Activated CD4-positive, alpha-beta memory T cell treated with anti-CD3 and anti-CD28 coated beads for 36 hours (primary cell): ENCODE results near the gene PTCD2. TPM values are rescaled to one million over a fixed set of nuclear protein-coding genes. Genes with fewer than 3 reads are reported as not detected.
A peak's percentile ranks its signal among the peaks of the same experiment; 100 is the strongest.
"Not testable (repeated sequence)": the region's sequence is repeated elsewhere in the genome, so short reads cannot be mapped to it uniquely, and the experiment has no call there.

Source experiments
- CTCF ChIA-PET: fragments of 350-600 bp; sonication (Branson Sonifier 250); formaldehyde crosslinking; loops from one replicate; lab custom pipeline; 2021; ENCODE audit warnings: antibody characterized with exemption, inconsistent platforms; lab: Charles Lee
- POLR2A ChIA-PET: fragments of 350-600 bp; sonication (Branson Sonifier 250); formaldehyde crosslinking; loops from one replicate; lab custom pipeline; 2021; ENCODE audit warnings: antibody characterized with exemption; lab: Charles Lee
- DNase-seq: peaks from one replicate; pipeline ENCODE4 v3.0.0-alpha.2; 2020
- H3K27ac Mint-ChIP-seq: one replicate; pipeline ENCODE4 v1.8.0; 2021; ENCODE audit warnings: mixed read lengths
- H3K27me3 Mint-ChIP-seq: one replicate; pipeline ENCODE4 v1.8.0; 2021; ENCODE audit warnings: mixed read lengths
- H3K36me3 Mint-ChIP-seq: one replicate; pipeline ENCODE4 v1.8.0; 2021; ENCODE audit warnings: mixed read lengths
- H3K4me1 Mint-ChIP-seq: one replicate; pipeline ENCODE4 v1.8.0; 2021; ENCODE audit warnings: low read depth, mixed read lengths
- H3K4me3 Mint-ChIP-seq: one replicate; pipeline ENCODE4 v1.8.0; 2021; ENCODE audit warnings: mild to moderate bottlenecking, mixed read lengths
- H3K9me3 Mint-ChIP-seq: one replicate; pipeline ENCODE4 v1.8.0; 2021; ENCODE audit warnings: mixed read lengths
- intact Hi-C: fragments of 100-400 bp; cut with micrococcal nuclease; formaldehyde crosslinking; loops from one replicate; pipeline ENCODE4 v1.15.1; 2023
- total RNA-seq, 2 experiments: library from RNA; stranded (reverse); gene quantifications; one replicate each; pipeline ENCODE4 v1.2.3, GENCODE V29; 2021

The PTCD2 gene
- total RNA-seq, 2 experiments from 2014 or later = 10.8 to 12.1 TPM

DNA sequence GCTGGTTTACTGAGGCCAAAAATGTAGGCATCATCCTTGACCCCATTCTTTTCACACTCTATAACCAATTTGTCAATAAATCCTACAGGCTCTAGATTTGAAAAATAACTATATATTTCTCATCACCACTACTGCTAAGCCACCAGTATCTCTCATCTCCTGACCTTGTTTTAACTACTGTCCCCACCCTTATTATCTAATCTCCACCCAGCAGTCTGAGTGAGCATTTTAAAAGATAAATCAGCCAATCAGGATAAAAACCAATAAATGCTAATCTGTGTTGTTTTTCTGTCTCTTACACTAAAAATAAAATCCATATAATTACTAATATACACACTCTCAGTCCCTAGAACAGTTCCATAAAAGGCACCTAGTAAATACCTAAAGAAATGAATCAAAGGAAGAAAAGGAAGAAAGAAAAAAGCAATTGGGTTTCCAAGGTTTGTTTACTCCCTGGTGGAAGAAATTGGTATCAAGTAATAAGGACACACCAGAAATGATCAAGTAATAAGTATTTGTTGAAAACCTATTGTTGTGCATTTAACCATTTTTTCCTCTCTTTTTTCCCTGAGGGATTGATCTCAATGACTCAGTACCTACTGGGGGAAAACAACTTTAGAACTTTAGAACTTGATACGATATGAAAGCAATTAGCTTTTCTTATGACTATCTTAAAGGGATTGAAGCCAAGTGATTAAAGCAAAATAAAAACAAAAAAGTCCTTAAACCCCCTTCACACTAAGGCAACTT lies 19.4 kb upstream of the PTCD2 start:
- intact Hi-C loops = loop anchor here (10.0 kb wide), 1 partner anchor 696 kb away; no protein-coding TSS in a partner anchor
- H3K36me3 Mint-ChIP-seq = peaks cover 24% of the 10 kb centered on the region
- CTCF ChIA-PET = interaction anchor here (0.6 kb wide), 1 partner anchor 157 kb away, joined by 3 read pairs; no protein-coding TSS in a partner anchor

DNA sequence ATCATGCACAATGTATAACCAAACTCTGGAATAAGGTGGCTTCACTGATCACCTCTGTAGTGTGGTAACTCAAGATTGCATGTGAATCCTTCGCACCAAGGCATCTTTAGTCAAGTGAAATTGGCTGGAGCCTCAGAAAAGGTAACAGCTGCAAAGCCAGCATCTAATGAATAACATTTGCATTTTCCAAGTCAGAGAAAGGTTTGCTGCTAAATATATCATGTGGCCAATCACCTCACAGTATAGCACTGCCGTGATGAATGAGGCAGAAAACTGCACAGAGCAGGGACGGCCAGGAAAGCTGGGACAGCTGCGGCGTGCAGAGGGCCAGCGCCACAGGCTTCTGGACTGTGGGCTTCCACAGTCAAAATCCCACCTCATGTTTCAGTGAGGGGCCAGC lies 18.6 kb upstream of the PTCD2 start:
- ChIA-PET POLR2A (no interaction called here), CTCF (interaction anchor here (0.6 kb wide), 1 partner anchor 157 kb away, joined by 3 read pairs; no protein-coding TSS in a partner anchor)
- no peaks in the 10 kb centered on the region for H3K27me3 Mint-ChIP-seq
- peaks cover 18% of the 10 kb centered on the region for H3K36me3 Mint-ChIP-seq
- H3K4me1 Mint-ChIP-seq = peaks cover 30% of the 10 kb centered on the region
- DNase-seq = no peak
- no peaks in the 10 kb centered on the region for H3K9me3 Mint-ChIP-seq
- no peak overlapping the region for H3K27ac Mint-ChIP-seq
- intact Hi-C loops = loop anchor here (10.0 kb wide), 1 partner anchor 697 kb away; no protein-coding TSS in a partner anchor
- H3K4me3 Mint-ChIP-seq = no peak overlapping the region

More for the DNA sequence above, 19.4 kb upstream of the PTCD2 start:
- Mint-ChIP-seq H3K9me3 (no peaks in the 10 kb centered on the region), H3K27me3 (no peaks in the 10 kb centered on the region), H3K4me1 (peaks cover 30% of the 10 kb centered on the region), H3K27ac (no peak overlapping the region), H3K4me3 (no peak overlapping the region)
- POLR2A ChIA-PET = no interaction called here
- no peak for DNase-seq

DNA sequence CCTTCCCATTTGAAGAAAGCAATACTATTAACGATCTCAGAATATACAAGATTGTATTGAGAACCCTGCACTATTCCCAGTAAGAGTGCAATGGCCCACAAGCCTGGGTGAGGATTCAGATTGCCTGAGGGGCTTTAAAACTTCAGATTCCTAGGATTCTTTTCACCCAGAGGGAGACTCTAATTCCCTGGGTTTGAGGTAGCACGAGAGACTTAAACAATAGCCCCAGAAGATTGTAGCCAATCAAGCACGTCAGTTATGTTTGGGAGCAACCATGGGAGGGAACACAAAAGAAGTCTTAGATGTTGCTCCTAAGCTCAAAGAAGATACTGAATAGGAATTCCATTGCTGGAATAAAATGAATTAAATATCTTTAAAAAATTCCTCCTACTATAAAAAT lies 18.0 kb upstream of the PTCD2 start:
- no peaks in the 10 kb centered on the region for H3K9me3 Mint-ChIP-seq
- POLR2A ChIA-PET = no interaction called here
- peaks cover 18% of the 10 kb centered on the region for H3K36me3 Mint-ChIP-seq

DNA sequence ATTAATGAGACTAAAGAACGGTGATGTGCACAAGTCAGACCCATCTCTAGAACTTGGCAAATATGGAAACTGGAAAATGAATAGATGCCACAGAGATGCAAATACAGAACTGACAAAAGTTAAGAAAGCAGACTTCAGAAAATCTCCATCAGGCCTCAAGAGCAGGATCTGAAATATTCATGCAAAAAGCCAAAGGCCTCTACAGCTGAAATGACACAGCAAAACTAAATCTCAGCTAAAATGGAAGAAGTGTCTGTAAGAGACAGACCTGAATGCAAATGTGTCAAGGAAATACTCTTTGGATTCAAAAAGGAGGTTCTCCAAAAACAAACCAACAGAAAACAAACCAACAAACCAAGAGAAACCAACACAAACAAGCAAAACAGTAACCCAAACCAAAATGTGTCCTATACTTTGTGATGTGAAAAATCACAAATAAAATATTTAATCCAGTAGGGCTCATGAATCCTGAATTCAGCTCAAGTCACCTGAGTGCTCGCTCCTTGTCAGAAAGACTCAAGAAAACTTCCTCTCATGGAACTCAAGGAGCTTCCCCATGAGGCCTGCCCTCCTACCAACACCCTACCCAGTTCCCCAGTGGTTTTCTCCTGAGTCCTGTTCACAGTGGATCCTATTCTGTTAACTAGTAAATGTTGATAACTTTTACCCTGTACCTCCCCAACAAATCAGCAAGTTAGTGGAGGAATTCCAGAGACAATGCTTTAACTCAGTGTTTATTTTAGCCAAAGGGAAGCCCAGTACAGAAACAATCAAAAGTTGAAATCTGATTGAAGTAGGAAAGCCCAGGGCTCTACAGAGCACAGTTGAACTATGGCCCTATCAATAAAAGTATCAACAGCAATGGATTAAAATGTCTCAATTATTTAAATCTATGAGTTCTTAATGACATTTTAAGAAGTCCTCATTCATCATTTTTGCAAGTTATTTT lies 14.7 kb upstream of the PTCD2 start:
- Mint-ChIP-seq H3K27me3 (no peaks in the 10 kb centered on the region), H3K36me3 (peaks cover 20% of the 10 kb centered on the region), H3K27ac (no peak overlapping the region), H3K9me3 (no peaks in the 10 kb centered on the region), H3K4me3 (no peak overlapping the region), H3K4me1 (peaks cover 27% of the 10 kb centered on the region)
- no peak for DNase-seq
- POLR2A ChIA-PET = interaction anchor here (1.2 kb wide), 1 partner anchor 15 kb away, joined by 4 read pairs; the partner anchor contains the start of genes MRPS27 and PTCD2
- CTCF ChIA-PET = no interaction called here
- intact Hi-C loops = loop anchor here (5.0 to 10.0 kb wide), 2 partner anchors 523 to 701 kb away; no protein-coding TSS in a partner anchor

More for the DNA sequence above, 18.0 kb upstream of the PTCD2 start:
- Mint-ChIP-seq H3K4me1 (peaks cover 30% of the 10 kb centered on the region), H3K4me3 (no peak overlapping the region), H3K27ac (no peak overlapping the region), H3K27me3 (no peaks in the 10 kb centered on the region)
- CTCF ChIA-PET = interaction anchor here (0.9 kb wide), 1 partner anchor 33 kb away, joined by 4 read pairs; no protein-coding TSS in a partner anchor
- intact Hi-C loops = loop anchor here (10.0 kb wide), 1 partner anchor 697 kb away; no protein-coding TSS in a partner anchor
- no peak for DNase-seq

DNA sequence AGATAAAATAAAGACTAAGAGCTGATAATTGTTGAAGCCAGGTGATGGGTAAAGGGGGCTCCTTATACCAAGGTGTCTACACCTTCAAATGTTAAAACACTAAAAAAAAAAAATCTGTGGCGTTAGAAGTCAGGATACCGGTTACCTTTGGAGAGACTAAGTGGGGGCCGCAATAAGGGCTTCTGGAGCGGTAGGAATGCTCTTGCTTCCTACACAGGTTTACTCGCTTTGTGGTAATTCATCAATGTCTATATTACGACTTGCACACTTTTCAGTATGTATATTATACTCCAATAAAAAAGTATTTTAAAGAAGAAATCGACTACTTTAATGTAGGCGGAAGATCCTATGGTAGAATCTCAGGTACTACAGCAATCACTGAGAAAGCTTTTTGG lies 12.6 kb upstream of the PTCD2 start:
- Mint-ChIP-seq H3K4me3 (peak overlapping the region; percentile 89), H3K27me3 (no peaks in the 10 kb centered on the region), H3K36me3 (peaks cover 21% of the 10 kb centered on the region), H3K27ac (peak overlapping the region; percentile 87), H3K9me3 (no peaks in the 10 kb centered on the region), H3K4me1 (peaks cover 23% of the 10 kb centered on the region)
- intact Hi-C loops = loop anchor here (5.0 to 10.0 kb wide), 2 partner anchors 525 to 703 kb away; no protein-coding TSS in a partner anchor
- ChIA-PET CTCF (interaction anchor here (1.0 to 2.5 kb wide), 7 partner anchors 11 to 525 kb away, joined by 4 to 27 read pairs (median 6); partner anchors contain the start of genes MRPS27 and PTCD2), POLR2A (interaction anchor here (1.4 to 2.5 kb wide), 3 partner anchors 10 to 73 kb away, joined by 4 to 31 read pairs (median 5); partner anchors contain the start of genes MRPS27 and PTCD2)
- DNase-seq = no peak

DNA sequence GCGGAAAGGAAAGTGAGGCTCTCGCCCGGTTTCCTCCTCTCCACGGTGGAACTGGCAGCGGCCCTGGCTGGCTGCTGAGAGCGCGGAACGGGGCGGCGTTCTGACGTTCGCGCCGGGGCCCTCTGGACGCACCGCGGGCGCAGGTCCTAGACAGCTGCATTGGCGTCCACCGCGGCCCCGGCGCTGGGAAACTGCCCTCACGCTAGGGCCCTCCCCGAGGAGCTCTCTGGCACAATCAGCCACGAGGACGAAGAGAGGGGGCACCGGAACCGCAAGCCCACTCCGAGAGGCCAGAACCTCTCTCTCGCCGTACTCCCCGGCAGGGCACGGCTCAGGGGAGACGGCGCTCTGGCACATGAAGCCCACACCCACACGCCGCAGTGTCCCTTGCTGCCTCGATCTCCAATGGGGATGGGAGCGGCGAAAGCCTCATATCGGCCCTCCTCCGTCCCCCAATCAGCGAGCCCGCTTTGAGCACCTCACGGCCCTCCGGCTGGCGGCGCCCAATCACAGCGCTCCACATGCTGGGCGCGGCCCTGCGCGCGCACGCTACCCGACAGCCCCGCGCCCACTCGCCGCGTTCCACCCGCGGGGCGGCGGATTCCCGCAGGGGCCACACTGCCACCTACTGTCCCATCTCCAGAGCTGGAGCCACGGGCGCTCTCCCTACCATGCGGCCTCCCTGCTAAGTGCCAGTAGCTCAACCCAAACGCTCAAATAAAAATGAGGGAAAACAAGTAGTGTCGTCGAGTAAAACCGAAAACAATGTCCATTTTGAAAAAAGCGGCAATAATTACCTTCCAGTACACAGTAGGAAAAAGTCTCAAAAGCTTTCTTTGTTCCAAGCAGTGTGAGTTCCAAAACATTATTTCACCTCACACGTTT lies 12.0 kb upstream of the PTCD2 start:
- Mint-ChIP-seq H3K36me3 (peaks cover 23% of the 10 kb centered on the region), H3K27ac (peak overlapping the region; percentile 87), H3K4me3 (peak overlapping the region; percentile 89), H3K4me1 (peaks cover 23% of the 10 kb centered on the region), H3K27me3 (no peaks in the 10 kb centered on the region), H3K9me3 (no peaks in the 10 kb centered on the region)
- peak; percentile 97 for DNase-seq
- intact Hi-C loops = loop anchor here (1.0 to 10.0 kb wide), 6 partner anchors 12 to 703 kb away; partner anchors contain the start of genes MRPS27 and PTCD2
- ChIA-PET POLR2A (interaction anchor here (1.4 to 2.5 kb wide), 3 partner anchors 10 to 74 kb away, joined by 4 to 31 read pairs (median 5); partner anchors contain the start of genes MRPS27 and PTCD2), CTCF (interaction anchor here (0.6 to 2.5 kb wide), 15 partner anchors 12 to 525 kb away, joined by 3 to 27 read pairs (median 5); partner anchors contain the start of genes MRPS27 and PTCD2)

DNA sequence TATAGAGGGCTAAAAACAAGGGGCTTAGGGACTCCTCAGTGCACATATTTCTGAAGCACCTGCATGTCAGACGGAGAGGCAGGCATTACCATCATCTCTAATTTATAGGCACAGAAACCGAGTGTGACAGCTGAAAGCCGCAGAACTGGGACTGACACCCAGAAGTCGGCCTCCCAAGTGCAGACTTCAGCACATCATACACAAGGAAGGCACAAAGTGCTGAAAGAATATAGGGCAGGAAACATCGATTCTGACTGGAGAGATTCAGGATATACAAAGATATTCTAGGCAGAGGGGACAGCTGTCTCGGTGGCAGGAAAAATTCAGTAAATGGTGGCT lies 11.4 kb upstream of the PTCD2 start:
- Mint-ChIP-seq H3K27ac (peak overlapping the region; percentile 87), H3K4me3 (peak overlapping the region; percentile 89), H3K27me3 (no peaks in the 10 kb centered on the region), H3K9me3 (no peaks in the 10 kb centered on the region), H3K36me3 (peaks cover 27% of the 10 kb centered on the region), H3K4me1 (peaks cover 23% of the 10 kb centered on the region)
- ChIA-PET POLR2A (interaction anchor here (1.4 to 2.5 kb wide), 3 partner anchors 9 to 75 kb away, joined by 4 to 31 read pairs (median 5); partner anchors contain the start of genes MRPS27 and PTCD2), CTCF (interaction anchor here (0.6 to 2.5 kb wide), 12 partner anchors 11 to 526 kb away, joined by 3 to 27 read pairs (median 6); partner anchors contain the start of genes MRPS27 and PTCD2)
- no peak for DNase-seq
- intact Hi-C loops = loop anchor here (1.0 to 10.0 kb wide), 6 partner anchors 11 to 704 kb away; partner anchors contain the start of genes MRPS27 and PTCD2

DNA sequence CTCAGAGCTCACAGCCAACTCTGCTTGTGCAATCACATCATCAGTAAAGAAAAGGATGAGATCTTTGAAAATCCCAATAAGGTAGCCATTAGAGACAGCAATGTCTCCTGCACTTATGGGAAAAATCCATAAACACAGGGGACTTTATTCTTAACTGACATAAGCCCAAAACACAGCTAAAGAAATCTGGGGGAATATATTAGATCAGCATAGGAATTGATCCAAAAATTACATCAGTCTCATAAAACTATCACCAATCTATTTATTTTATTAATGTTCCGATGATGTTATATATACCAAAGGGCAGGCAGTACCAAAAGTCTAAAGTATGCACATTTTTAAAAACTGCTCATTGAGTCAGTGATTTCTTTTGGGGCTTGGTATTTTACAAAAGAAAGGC lies 7.0 kb upstream of the PTCD2 start:
- DNase-seq = no peak
- H3K27me3 Mint-ChIP-seq = no peaks in the 10 kb centered on the region
- H3K36me3 Mint-ChIP-seq = peaks cover 36% of the 10 kb centered on the region
- CTCF ChIA-PET = no interaction called here
- no peak overlapping the region for H3K4me3 Mint-ChIP-seq
- no peaks in the 10 kb centered on the region for H3K9me3 Mint-ChIP-seq
- POLR2A ChIA-PET = no interaction called here
- no peak overlapping the region for H3K27ac Mint-ChIP-seq
- intact Hi-C loops = no loop called here
- H3K4me1 Mint-ChIP-seq = peaks cover 27% of the 10 kb centered on the region

DNA sequence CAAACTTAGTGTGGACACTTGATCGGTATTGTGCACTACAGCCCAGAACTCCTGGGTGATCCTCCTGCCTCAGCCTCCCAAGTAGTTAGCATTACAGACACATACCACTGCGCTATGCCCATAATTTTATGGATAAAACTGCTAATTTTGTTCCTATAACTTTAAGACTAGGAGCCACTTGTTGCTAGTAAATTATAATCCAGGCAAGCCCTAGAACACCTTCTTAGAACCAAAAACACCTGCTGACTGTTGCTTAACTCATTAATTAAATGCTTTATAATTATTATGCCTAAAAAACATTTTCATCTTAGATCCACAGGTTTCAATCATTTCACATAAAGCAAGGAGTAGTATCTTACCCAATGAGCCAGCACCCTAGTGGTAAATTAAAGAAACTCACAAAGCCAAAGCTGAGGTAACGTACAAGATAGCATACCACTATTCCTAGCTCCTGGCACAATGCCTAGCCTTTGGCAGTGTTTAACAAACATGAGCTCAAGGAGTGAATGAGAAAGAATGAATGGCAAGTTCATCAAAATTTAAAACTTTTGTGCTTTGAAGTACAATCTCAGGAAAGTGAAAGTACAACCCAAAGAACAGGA lies 5.5 kb upstream of the PTCD2 start:
- no peak for DNase-seq
- Mint-ChIP-seq H3K36me3 (peaks cover 28% of the 10 kb centered on the region), H3K4me3 (no peak overlapping the region), H3K27ac (no peak overlapping the region), H3K9me3 (no peaks in the 10 kb centered on the region), H3K27me3 (no peaks in the 10 kb centered on the region), H3K4me1 (peaks cover 29% of the 10 kb centered on the region)
- POLR2A ChIA-PET = no interaction called here
- CTCF ChIA-PET = interaction anchor here (0.6 kb wide), 1 partner anchor 296 kb away, joined by 3 read pairs; no protein-coding TSS in a partner anchor
- intact Hi-C loops = no loop called here

DNA sequence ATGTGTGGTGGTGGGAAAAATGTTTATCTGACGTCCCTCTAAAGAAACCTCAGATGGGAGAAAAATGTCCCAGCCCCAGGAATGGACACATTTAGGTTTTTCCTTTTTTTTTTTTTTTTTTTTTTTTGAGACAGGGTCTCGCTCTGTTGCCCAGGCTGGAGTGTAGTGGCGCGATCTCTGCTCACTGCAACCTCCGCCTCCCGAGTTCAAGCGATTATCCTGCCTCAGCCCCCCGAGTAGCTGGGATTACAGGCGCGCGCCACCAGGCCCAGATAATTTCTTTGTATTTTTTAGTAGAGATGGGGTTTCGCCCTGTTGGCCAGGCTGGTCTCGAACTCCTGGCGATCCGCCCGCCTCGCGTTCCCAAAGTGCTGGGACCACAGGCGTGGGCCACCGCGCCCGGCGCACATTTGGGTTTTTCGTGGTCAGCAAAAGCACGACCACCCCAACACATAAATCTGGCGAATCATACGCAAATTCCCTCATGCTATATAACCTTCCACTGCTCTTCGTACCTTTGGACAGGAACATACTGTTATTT lies 668 bp upstream of the PTCD2 start:
- peak overlapping the region; percentile 91 for H3K4me3 Mint-ChIP-seq

More for the DNA sequence above, 668 bp upstream of the PTCD2 start:
- peak; percentile 38 for DNase-seq
- intact Hi-C loops, H3K9me3 Mint-ChIP-seq, H3K27me3 Mint-ChIP-seq: not testable (repeated sequence)
- Mint-ChIP-seq H3K4me1 (peaks cover 37% of the 10 kb centered on the region), H3K27ac (peak overlapping the region; percentile 79), H3K36me3 (peaks cover 32% of the 10 kb centered on the region)
- ChIA-PET CTCF (interaction anchor here (0.6 to 4.2 kb wide), 5 partner anchors 11 to 537 kb away, joined by 3 to 27 read pairs (median 3); no protein-coding TSS in a partner anchor), POLR2A (interaction anchor here (0.6 to 2.5 kb wide), 7 partner anchors 12 to 529 kb away, joined by 3 to 31 read pairs (median 5); partner anchors contain the start of gene TNPO1)
